HepG2 (cell line): ENCODE results near the gene C1QTNF12. TPM values are rescaled to one million over a fixed set of nuclear protein-coding genes. Genes with fewer than 3 reads are reported as not detected.

Experiments
- ATAC-seq: fragments of 200-7000 bp; cut with Tn5 transposase; 3 replicates; pipeline ENCODE4 v1.9.1; 2020; ENCODE audit warnings: mild to moderate bottlenecking, moderate library complexity
- BruUV-seq: library from RNA; stranded (reverse); fragments of 400-500 nt; replicated peaks from 2 replicates; lab custom pipeline; 2021; lab: Mats Ljungman, UMichigan
- CTCF ChIA-PET: fragments of 300-600 bp; formaldehyde crosslinking; extraction: SDS; loops from one replicate; lab custom pipeline; 2021; ENCODE audit warnings: low total read pairs, inconsistent platforms, low intra/inter-chr PET ratio; lab: Yijun Ruan, JAX
- POLR2A ChIA-PET: fragments of 350-600 bp; sonication (Branson Sonifier 250); formaldehyde crosslinking; loops from one replicate; lab custom pipeline; 2020; ENCODE audit warnings: antibody characterized with exemption, inconsistent platforms; lab: Yijun Ruan, JAX
- DNase-seq: peaks from one replicate; pipeline ENCODE4 v3.0.0-alpha.2; 2015; ENCODE audit warnings: low spot score
- FAIRE-seq: peaks from 3 replicates; lab custom pipeline; 2011; peaks lifted over from hg19 to GRCh38; lab: Jason Lieb, UNC
- H2AFZ ChIP-seq: one replicate; pipeline ENCODE4 v1.6.1; 2011; ENCODE audit warnings: low read length, inconsistent platforms
- H3K27ac ChIP-seq: fragments of 300-600 bp; 3 replicates; pipeline ENCODE4 v1.8.0; 2011; ENCODE audit warnings: mixed run types, mild to moderate bottlenecking, mixed read lengths, low read length, inconsistent platforms; ENCODE audit not compliant: insufficient read depth; ENCODE audit errors: extremely low read length
- H3K27me3 ChIP-seq, 2 experiments: fragments of 200-600 bp in 1 of 2; 2 replicates in 1 of 2; 3 replicates in 1 of 2; pipeline versions ENCODE4 v1.6.0 to v1.8.0; 2011; ENCODE audit warnings: low read length in 2 of 2, mild to moderate bottlenecking in 2 of 2, moderate library complexity in 2 of 2, inconsistent platforms in 1 of 2; ENCODE audit not compliant: insufficient read depth in 2 of 2, control insufficient read depth in 1 of 2
- H3K36me3 ChIP-seq, 2 experiments: fragments of 200-600 bp in 1 of 2; replicated peaks in 1 of 2; 2 replicates in 1 of 2; 3 replicates in 1 of 2; pipeline versions ENCODE4 v1.5.1 to v1.8.0; 2011; ENCODE audit warnings: low read length in 2 of 2, inconsistent platforms in 1 of 2; ENCODE audit not compliant: insufficient read depth in 2 of 2, control insufficient read depth in 1 of 2
- H3K4me1 ChIP-seq: 2 replicates; pipeline ENCODE4 v1.5.1; 2012; ENCODE audit warnings: low read length, inconsistent platforms; ENCODE audit not compliant: insufficient read depth
- H3K4me2 ChIP-seq: 2 replicates; pipeline ENCODE4 v1.6.0; 2011; ENCODE audit warnings: low read depth, low read length, inconsistent platforms
- H3K4me3 ChIP-seq, 3 experiments: fragments of 200-600 bp in 1 of 3; sonication (generic), shearing (Covaris generic) in 1 of 3; replicated peaks in 1 of 3; 2 replicates each; pipeline ENCODE4 v1.5.1; 2011 to 2016; ENCODE audit warnings: low read length in 3 of 3, inconsistent platforms in 2 of 3, low read depth in 2 of 3, mild to moderate bottlenecking in 2 of 3, control low read depth in 1 of 3, mixed read lengths in 1 of 3; ENCODE audit not compliant: insufficient read depth in 1 of 3
- H3K79me2 ChIP-seq: one replicate; pipeline ENCODE4 v1.6.1; 2011; ENCODE audit warnings: low read length, inconsistent platforms; ENCODE audit not compliant: insufficient read depth
- H3K9ac ChIP-seq: 2 replicates; pipeline ENCODE4 v1.6.0; 2011; ENCODE audit warnings: mild to moderate bottlenecking, low read depth, low read length, inconsistent platforms; ENCODE audit not compliant: insufficient read depth
- H3K9me3 ChIP-seq: 2 replicates; pipeline ENCODE4 v1.5.1; 2012; ENCODE audit warnings: mild to moderate bottlenecking, low read length
- H4K20me1 ChIP-seq: 2 replicates; pipeline ENCODE4 v1.6.0; 2011; ENCODE audit warnings: inconsistent platforms, mild to moderate bottlenecking, low read length, moderate library complexity; ENCODE audit not compliant: insufficient read depth
- BHLHE40 ChIP-seq: IDR thresholded peaks from 2 replicates; pipeline ENCODE4 v1.6.1; 2011; ENCODE audit warnings: low read length, improper control_type of control experiment
- CREB1 ChIP-seq, 2 experiments: fragments of 450-650 bp in 1 of 2; IDR thresholded peaks; 2 replicates each; pipeline ENCODE4 v1.6.1; 2016 to 2017; ENCODE audit warnings: control low read depth in 1 of 2, mild to moderate bottlenecking in 1 of 2, missing compliant biosample characterization in 1 of 2, missing genetic modification characterization in 1 of 2
- EZH2 ChIP-seq: conservative IDR thresholded peaks from 2 replicates; pipeline ENCODE4 v1.6.1; 2012; ENCODE audit warnings: mild to moderate bottlenecking, low read depth, low read length, moderate library complexity
- HIC2 ChIP-seq: sonication (generic); formaldehyde crosslinking; IDR thresholded peaks from 2 replicates; pipeline ENCODE4 v1.9.0; 2022; ENCODE audit warnings: low read depth, missing genetic modification reagents
- HNRNPH1 ChIP-seq: fragments of 200-400 bp; formaldehyde crosslinking; optimal IDR thresholded peaks from 2 replicates; pipeline ENCODE3; 2017; ENCODE audit warnings: mild to moderate bottlenecking, low read depth, low read length
- HNRNPL ChIP-seq: fragments of 200-400 bp; formaldehyde crosslinking; IDR thresholded peaks from 2 replicates; pipeline ENCODE4 v1.6.1; 2017; ENCODE audit warnings: mild to moderate bottlenecking, low read depth, low read length
- MTF2 ChIP-seq: sonication (generic); formaldehyde crosslinking; IDR thresholded peaks from 2 replicates; pipeline ENCODE4 v1.5.0; 2020; ENCODE audit warnings: missing genetic modification reagents, borderline replicate concordance
- PITX1 ChIP-seq: sonication (generic); formaldehyde crosslinking; IDR thresholded peaks from 2 replicates; pipeline ENCODE4 v1.5.1; 2020; ENCODE audit warnings: mild to moderate bottlenecking, missing genetic modification reagents
- SOX13 ChIP-seq, 3 experiments: fragments of 450-650 bp in 1 of 3; sonication (generic) in 1 of 3; formaldehyde crosslinking in 1 of 3; IDR thresholded peaks in 2 of 3; conservative IDR thresholded peaks in 1 of 3; 2 replicates each; pipeline versions ENCODE4 v1.5.0 to v1.6.1; 2016 to 2020; ENCODE audit warnings: antibody characterized with exemption in 1 of 3, mild to moderate bottlenecking in 1 of 3, missing compliant biosample characterization in 1 of 3, missing genetic modification reagents in 1 of 3, moderate library complexity in 1 of 3
- ZMYM3 ChIP-seq: sonication (generic); formaldehyde crosslinking; IDR thresholded peaks from 2 replicates; pipeline ENCODE4 v1.5.1; 2020; ENCODE audit warnings: mild to moderate bottlenecking, missing genetic modification reagents
- ZNF3 ChIP-seq: IDR thresholded peaks from 2 replicates; pipeline ENCODE4 v1.7.0; 2017; ENCODE audit warnings: inconsistent platforms
- WGBS: methylation state at CpG from one replicate; pipeline ENCODE4 v1.1.6; 2017; ENCODE audit warnings: low lambda C conversion rate; 5-methylcytosine and 5-hydroxymethylcytosine counted together
- in situ Hi-C: cut with HindIII; loops from 2 replicates; pipeline ENCODE4 v1.10.0; 2017; ENCODE audit warnings: low pct_unique_long_range_greater_than_20kb; ENCODE audit not compliant: extremely low pct_ligation_motif_present
- intact Hi-C: fragments of 100-400 bp; cut with micrococcal nuclease; formaldehyde crosslinking; loops from one replicate; pipeline ENCODE4 v1.10.0; 2022; ENCODE audit not compliant: unreplicated experiment
- polyA plus RNA-seq, 8 experiments: library from polyadenylated mRNA; depleted of rRNA in 3 of 8; stranded (reverse) in 7 of 8; unstranded in 1 of 8; fragments of >200 nt; fragmentation: Illumina TruSeq in 4 of 8; extraction: Trizol in 4 of 8; gene quantifications; 2 replicates each; pipeline versions ENCODE4 v1.2.1 to v1.2.3, GENCODE V29; 2011 to 2016; ENCODE audit warnings: low read depth in 4 of 8, missing spikeins in 1 of 8, mixed read lengths in 1 of 8; ENCODE audit not compliant: insufficient read depth in 1 of 8
- total RNA-seq, 5 experiments: library from RNA; depleted of rRNA; stranded (reverse); fragments of >200 nt; fragmentation: Illumina TruSeq; extraction: Trizol; gene quantifications; 2 replicates each; pipeline ENCODE4 v1.2.3, GENCODE V29; 2016; ENCODE audit warnings: low read depth in 1 of 5

C1QTNF12 gene
- total and polyA plus RNA-seq, 2 of the 13 experiments (the other 11 are each of a cell fraction or from before 2014, with no cell fraction given) = 0.18 to 0.64 TPM

GRCh38 chr1:1199961-1200875 lies 46.3 kb downstream of the C1QTNF12 start:
- Histone ChIP-seq H3K9ac (no peak overlapping the region), H3K36me3 (no peaks in the 10 kb centered on the region), H3K4me1 (peaks cover 22% of the 10 kb centered on the region), H2AFZ (no peak overlapping the region), H3K9me3 (no peaks in the 10 kb centered on the region), H3K4me3 (peak overlapping the region in 1 of 3 experiments; percentile 55; a peak in 1 of 6 replicates), H4K20me1 (no peaks in the 10 kb centered on the region), H3K79me2 (no peaks in the 10 kb centered on the region), H3K4me2 (peak overlapping the region; percentile 23; the same call in 1 of the 2 replicates), H3K27me3 (peaks cover 21 to 52% of the 10 kb centered on the region in 2 experiments; a peak in 4 of 5 replicates), H3K27ac (no peak overlapping the region)
- no peak for FAIRE-seq
- TF ChIP-seq EZH2 (0 out of 2 replicates have a peak, but pooled peaks have one; percentile 25), ZNF3 (CRISPR knock-in tag) (no peak), MTF2 (CRISPR knock-in tag) (peak; percentile 16; the same call in 1 of the 2 replicates)
- BruUV-seq = no TSS peak
- DNase-seq = no peak
- in situ Hi-C loops (no loop called here), intact Hi-C loops (no loop called here)
- WGBS = 35% methylated on average over 9 of the region's 31 CpGs
- ChIA-PET CTCF (no interaction called here), POLR2A (no interaction called here)
- no peak for ATAC-seq

GRCh38 chr1:1199141-1199960 lies 47.2 kb downstream of the C1QTNF12 start:
- ATAC-seq (peak; percentile 11), FAIRE-seq (no peak), DNase-seq (no peak)
- Histone ChIP-seq H3K9me3 (peaks cover 8% of the 10 kb centered on the region), H3K4me3 (no peak overlapping the region; a peak in 1 of 6 replicates), H3K4me1 (peaks cover 22% of the 10 kb centered on the region), H3K79me2 (no peaks in the 10 kb centered on the region), H2AFZ (no peak overlapping the region), H4K20me1 (no peaks in the 10 kb centered on the region), H3K27ac (no peak overlapping the region), H3K36me3 (no peaks in the 10 kb centered on the region), H3K4me2 (peak overlapping the region; percentile 23; the same call in 1 of the 2 replicates), H3K9ac (no peak overlapping the region), H3K27me3 (peaks cover 16 to 48% of the 10 kb centered on the region in 2 experiments; a peak in 4 of 5 replicates)
- ChIA-PET POLR2A (interaction anchor here (1.0 kb wide), 1 partner anchor 35 kb away, joined by 3 read pairs; no protein-coding TSS in a partner anchor), CTCF (no interaction called here)
- no TSS peak for BruUV-seq
- 15% methylated on average over 10 of the region's 22 CpGs for WGBS
- in situ Hi-C loops = no loop called here
- intact Hi-C loops = no loop called here
- TF ChIP-seq ZMYM3 (CRISPR knock-in tag) = no peak
- 0 out of 2 replicates have a peak, but pooled peaks have one; percentile 23 for TF ChIP-seq BHLHE40
- no peak for TF ChIP-seq SOX13 (IDR thresholded peaks at IDR 0.05)
- TF ChIP-seq SOX13 (CRISPR knock-in tag; conservative IDR thresholded peaks at IDR 0.05 in 1 of 2, IDR thresholded peaks at IDR 0.05 in 1 of 2) = peak in 1 of 2 experiments; percentile 11; a peak in 1 of 4 replicates
- TF ChIP-seq PITX1 (CRISPR knock-in tag) = no peak
- no peak for TF ChIP-seq HNRNPH1
- TF ChIP-seq HNRNPL = peak; percentile 85
- TF ChIP-seq CREB1 (IDR thresholded peaks at IDR 0.05) = no peak
- TF ChIP-seq CREB1 (CRISPR knock-in tag; IDR thresholded peaks at IDR 0.05) = peak; percentile 64
- peak; percentile 81 for TF ChIP-seq HIC2 (CRISPR knock-in tag)
